ENCODE measurements around the gene FASN. TPM values are rescaled to one million over a fixed set of nuclear protein-coding genes. Genes with fewer than 3 reads are reported as not detected.

FASN gene
- total and polyA plus RNA-seq, 8 donors: 18.0 to 550 (median 40.0) TPM

GRCh38 chr17:82076785-82077591, 21.0 kb downstream of the FASN start:
- DNase-seq (no peak), ATAC-seq (peak; percentile 6)
- intact Hi-C loops (cut with DNase I): no loop called here
- peaks cover 0 to 50% of the 10 kb centered on the region in 2 donors for H3K36me3 ChIP-seq
- H3K27me3 ChIP-seq: no peaks in the 10 kb centered on the region
- H3K4me3 ChIP-seq: no peak overlapping the region
- TF ChIP-seq CTCF (IDR thresholded peaks at IDR 0.05): no peak
- no peak overlapping the region for H3K27ac ChIP-seq
- H3K4me1 ChIP-seq: no peaks in the 10 kb centered on the region
- no peaks in the 10 kb centered on the region for H3K9me3 ChIP-seq

DNA sequence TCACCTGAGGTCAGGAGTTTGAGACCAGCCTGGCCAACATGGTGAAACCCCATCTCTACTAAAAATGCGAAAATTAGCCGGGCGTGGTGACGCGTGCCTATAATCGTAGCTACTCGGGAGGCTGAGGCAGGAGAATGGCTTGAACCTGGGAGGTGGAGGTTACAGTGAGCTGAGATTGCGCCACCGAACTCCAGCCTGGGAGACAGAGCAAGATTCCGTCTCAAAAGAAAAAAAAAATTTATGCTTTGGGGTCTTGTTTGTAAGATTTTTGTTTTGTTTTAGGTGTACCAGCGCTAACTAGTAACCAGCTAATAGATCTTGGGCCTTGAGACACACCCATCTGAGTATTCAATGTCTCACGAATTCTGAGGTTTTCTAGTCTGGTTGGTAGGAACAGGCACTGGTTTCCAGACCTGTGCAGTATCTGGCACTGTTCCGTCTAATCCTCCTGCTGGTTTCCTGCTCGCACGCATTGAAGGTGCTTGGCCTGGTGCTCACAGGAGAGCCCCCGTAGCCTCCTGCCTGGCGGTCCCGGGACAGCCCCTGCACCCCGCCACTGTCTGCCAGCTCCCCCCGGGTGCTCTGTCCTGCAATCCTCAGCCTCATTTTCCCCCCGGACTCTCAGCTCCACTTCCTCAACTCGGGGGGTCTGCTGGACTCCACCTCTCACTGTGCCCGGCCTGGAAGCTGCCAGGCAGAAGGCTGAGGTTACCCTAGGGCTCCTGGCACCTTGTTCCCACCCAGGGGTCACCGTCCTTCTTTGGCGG, 21.8 kb downstream of the FASN start:
- H3K4me3 ChIP-seq: no peak overlapping the region
- ATAC-seq (no peak), DNase-seq (no peak)
- H3K9me3 ChIP-seq: no peaks in the 10 kb centered on the region
- intact Hi-C loops (cut with DNase I): no loop called here
- H3K27me3 ChIP-seq: no peaks in the 10 kb centered on the region
- TF ChIP-seq CTCF (IDR thresholded peaks at IDR 0.05): no peak
- peaks cover 0 to 42% of the 10 kb centered on the region in 2 donors for H3K36me3 ChIP-seq
- no peaks in the 10 kb centered on the region for H3K4me1 ChIP-seq
- H3K27ac ChIP-seq: no peak overlapping the region

- Histone ChIP-seq H3K27me3 (no peaks in the 10 kb centered on the region), H3K4me3 (no peak overlapping the region), H3K36me3 (peaks cover 0 to 15% of the 10 kb centered on the region in 2 donors), H3K4me1 (no peaks in the 10 kb centered on the region), H3K27ac (no peak overlapping the region), H3K9me3 (no peaks in the 10 kb centered on the region)
- no peak for TF ChIP-seq CTCF (IDR thresholded peaks at IDR 0.05)
- intact Hi-C loops (cut with DNase I): no loop called here
- ATAC-seq (no peak), DNase-seq (no peak)
These were observed 24.6 kb downstream of the FASN start for GRCh38 chr17:82073446-82073845.

GRCh38 chr17:82072827-82073226, 25.2 kb downstream of the FASN start:
- TF ChIP-seq CTCF (IDR thresholded peaks at IDR 0.05): no peak
- no peaks in the 10 kb centered on the region for H3K9me3 ChIP-seq
- H3K27me3 ChIP-seq: no peaks in the 10 kb centered on the region
- H3K36me3 ChIP-seq: peaks cover 0 to 8% of the 10 kb centered on the region in 2 donors
- no peak overlapping the region for H3K27ac ChIP-seq
- DNase-seq (no peak), ATAC-seq (no peak)
- no peaks in the 10 kb centered on the region for H3K4me1 ChIP-seq
- no peak overlapping the region for H3K4me3 ChIP-seq
- intact Hi-C loops (cut with DNase I): no loop called here

DNA sequence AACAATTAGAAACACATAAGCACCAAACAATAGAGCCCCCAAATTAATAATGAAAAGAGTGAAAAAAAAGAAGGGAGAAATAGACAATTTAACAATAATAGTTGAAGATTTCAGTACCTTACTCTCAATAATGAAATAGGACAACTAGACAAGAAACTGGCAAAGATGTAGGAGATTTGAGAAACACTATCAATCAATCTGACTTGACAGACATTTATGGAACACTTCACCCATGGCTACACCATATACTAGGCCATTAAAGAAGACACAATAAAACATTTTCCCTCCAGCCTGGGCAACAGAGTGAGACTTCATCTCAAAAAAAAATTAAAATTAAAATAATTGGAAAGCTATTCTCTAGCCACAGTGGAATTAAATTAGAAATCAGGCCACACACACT, 27.4 kb downstream of the FASN start:
- peaks cover 6 to 9% of the 10 kb centered on the region in 2 donors for H3K4me1 ChIP-seq
- no peak for TF ChIP-seq CTCF (IDR thresholded peaks at IDR 0.05)
- no peaks in the 10 kb centered on the region for H3K27me3 ChIP-seq
- no peak overlapping the region for H3K27ac ChIP-seq
- H3K9me3 ChIP-seq: no peaks in the 10 kb centered on the region
- H3K4me3 ChIP-seq: no peak overlapping the region
- intact Hi-C loops (cut with DNase I): no loop called here
- ATAC-seq (no peak), DNase-seq (no peak)
- no peaks in the 10 kb centered on the region for H3K36me3 ChIP-seq

Measured in left lung (tissue), 10 donors.